Hematopoietic multipotent progenitor cell treated with erythropoietin and hydrocortisone succinate and interleukin-3 and kit ligand, for 8 days (in vitro differentiated cells): ENCODE results near the gene KCNF1.
"Not testable (repeated sequence)": the region's sequence is repeated elsewhere in the genome, so short reads cannot be mapped to it uniquely, and the experiment has no call there.

Experiments used
- DNase-seq: peaks from one replicate; pipeline ENCODE4 v3.0.0-alpha.2; 2015

Gene KCNF1

GRCh38 chr2:10947005-10947440 lies 35.3 kb downstream of the KCNF1 start:
- DNase-seq = no peak

- no peak for DNase-seq
These were observed 35.9 kb downstream of the KCNF1 start for GRCh38 chr2:10947446-10948187.

DNA sequence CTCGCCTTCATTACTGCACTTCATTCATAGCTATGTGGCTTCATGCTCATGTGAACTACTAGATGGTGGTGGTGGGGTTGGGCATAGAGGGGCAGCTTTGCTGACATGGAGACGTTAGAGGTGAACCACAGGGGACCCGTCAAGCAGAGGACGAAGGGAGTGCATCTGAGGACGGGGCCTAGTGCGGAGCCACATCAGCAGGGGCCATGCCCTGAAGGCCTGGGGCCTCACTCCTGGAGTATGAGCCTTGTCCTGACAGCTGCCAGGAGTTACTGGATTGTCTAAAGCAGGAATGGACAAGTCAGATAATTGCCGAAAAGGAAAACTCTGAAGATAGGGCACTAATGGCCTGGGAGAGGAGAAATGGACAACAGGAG lies 36.4 kb downstream of the KCNF1 start:
- DNase-seq = no peak

GRCh38 chr2:10948606-10949230 lies 37.0 kb downstream of the KCNF1 start:
- no peak for DNase-seq

- DNase-seq = no peak
These were observed 38.1 kb downstream of the KCNF1 start for GRCh38 chr2:10949835-10950234.

GRCh38 chr2:10951558-10952414 lies 40.1 kb downstream of the KCNF1 start:
- no peak for DNase-seq

- DNase-seq = no peak
These were observed 42.7 kb downstream of the KCNF1 start for GRCh38 chr2:10954416-10954815.

- DNase-seq = no peak
These were observed 43.4 kb downstream of the KCNF1 start for GRCh38 chr2:10954856-10955818.

DNA sequence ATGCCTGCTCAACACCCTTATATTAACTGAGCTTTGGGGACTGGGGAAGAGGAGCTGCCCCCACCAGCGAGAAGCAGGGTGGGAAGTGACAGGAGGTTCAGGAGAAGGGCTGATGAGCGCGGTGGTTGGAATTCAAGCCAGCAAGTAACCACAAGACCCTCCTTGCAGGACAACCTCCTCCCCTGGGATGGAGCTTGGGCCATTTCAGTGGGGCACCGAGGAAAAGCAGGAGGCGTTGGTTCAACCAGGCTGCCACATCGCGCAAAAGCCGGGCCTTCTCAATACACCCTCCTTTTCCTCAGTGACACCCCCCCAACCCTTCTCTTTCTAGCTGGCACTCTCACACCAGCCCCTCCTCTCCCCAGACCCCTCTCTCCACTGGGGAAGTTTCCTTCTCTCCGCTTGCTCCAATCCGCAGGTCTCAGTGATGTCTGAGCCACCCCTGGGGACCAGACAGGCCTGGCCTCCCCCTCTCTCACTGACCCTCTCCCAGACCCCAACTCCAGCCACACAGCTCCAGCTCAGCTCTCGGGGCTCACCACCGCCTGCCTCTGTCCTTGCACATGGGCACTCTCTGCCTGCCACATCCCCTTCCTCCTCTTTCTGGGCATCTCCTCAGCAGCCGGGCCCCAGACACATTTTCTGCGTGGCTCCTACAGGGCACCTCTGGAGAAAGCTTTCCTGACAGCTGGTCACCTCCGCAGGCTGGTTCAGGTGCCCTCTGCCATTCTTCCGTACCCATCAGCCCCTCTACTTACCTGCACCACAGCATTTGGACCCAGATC lies 44.5 kb downstream of the KCNF1 start:
- DNase-seq = no peak

DNA sequence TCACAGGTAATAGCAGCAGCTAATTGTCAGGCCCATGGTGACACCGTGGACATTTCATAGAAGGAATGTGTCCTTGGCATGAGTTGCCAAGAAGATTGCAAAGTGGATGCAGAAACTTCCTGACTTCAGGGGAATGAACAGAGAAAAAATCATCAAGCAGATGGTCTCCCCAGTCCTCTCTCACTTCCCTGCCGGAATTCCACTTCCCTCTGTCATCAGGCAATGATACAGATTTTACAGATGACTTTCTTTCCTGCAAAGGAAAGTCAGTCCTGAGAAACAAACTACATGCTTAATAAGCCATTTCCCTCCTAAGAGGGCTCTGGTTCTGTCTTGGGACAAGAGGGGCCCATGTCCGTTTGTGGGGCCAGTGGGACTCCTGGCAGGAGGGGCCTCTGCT lies 45.7 kb downstream of the KCNF1 start:
- no peak for DNase-seq

GRCh38 chr2:10958452-10958851 lies 46.7 kb downstream of the KCNF1 start:
- DNase-seq = not testable (repeated sequence)

DNA sequence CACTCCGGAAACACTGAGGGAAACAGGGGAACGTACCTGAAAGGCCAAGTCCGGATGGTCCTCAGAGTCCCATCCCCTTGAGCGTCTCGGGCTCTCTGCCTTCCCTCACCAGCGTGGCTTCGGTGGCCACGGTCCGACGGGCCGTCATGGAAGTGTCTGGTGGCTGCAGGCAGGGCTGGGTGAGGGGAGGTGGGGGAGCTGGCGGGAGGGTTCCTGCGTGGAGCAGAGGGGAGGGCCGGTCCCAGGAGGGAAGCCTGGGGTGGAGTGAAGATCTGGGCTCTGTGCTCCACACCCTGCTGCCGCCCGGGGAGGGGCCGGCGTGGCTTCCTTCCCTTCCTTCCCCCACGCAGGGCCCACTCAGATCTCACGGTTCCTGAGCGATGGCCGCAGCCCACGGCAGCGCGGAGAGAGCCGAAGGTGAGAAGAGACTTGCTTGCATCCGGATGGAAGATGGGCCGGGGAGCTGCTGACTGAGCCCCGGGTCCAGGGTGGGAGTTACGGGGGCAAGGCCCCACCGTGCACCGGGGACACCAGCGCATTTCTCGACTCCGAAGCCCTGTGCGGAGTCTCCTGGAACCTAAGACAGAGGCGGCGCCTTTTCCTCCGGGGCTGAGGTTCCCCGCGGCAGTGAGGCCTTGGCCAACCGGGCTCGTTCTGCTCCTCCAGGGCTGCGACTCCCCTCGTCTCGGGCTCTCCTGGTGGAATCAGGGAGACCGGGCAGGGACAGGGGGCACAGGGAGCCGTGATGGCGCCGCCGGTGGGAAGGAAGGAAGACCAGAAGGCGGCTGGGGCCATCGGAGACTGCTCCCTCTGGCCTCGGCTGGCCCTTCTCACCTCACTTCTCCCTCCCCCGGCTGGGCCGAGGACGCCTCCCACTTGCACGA lies 49.1 kb downstream of the KCNF1 start:
- DNase-seq = no peak

GRCh38 chr2:10961490-10961875 lies 49.7 kb downstream of the KCNF1 start:
- DNase-seq = no peak

DNA sequence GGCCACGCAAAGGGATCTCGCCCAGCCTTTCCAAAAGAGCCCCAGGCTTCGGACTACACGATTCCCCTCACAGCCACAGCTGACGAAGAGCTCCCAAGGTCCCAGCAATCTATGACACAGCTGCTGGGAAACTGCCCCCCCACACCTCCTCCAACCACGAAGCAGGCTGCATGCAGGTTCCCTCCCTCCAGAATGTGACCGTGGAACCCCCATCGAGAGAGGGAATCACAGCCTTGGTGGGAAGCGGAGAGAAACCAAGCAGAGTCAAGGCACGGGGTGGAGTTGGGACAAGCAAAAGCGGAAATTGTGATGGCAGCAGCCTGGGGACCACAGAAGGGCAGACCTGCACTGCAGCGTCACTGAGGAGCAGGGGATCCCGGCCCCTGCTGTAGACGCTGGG lies 50.3 kb downstream of the KCNF1 start:
- DNase-seq = no peak

GRCh38 chr2:10963155-10963554 lies 51.4 kb downstream of the KCNF1 start:
- no peak for DNase-seq
